Liver (tissue), 9 donors: ENCODE results near the gene MMP20. TPM values are rescaled to one million over a fixed set of nuclear protein-coding genes. Genes with fewer than 3 reads are reported as not detected.
A peak's percentile ranks its signal among the peaks of the same experiment; 100 is the strongest.

ENCODE experiments used
- DNase-seq: peaks from one replicate; pipeline ENCODE4 v3.0.0-alpha.2; 2017; ENCODE audit warnings: low spot score
- H3K27ac ChIP-seq, 2 donors: one replicate each; pipeline ENCODE4 v1.7.0; 2013; ENCODE audit warnings: inconsistent platforms in 2 of 2, low read length in 2 of 2, control low read depth in 1 of 2, low read depth in 1 of 2, mild to moderate bottlenecking in 1 of 2
- H3K27me3 ChIP-seq, 4 donors: one replicate each; pipeline versions ENCODE4 v1.6.1 to v1.7.0; 2013; ENCODE audit warnings: low read length in 3 of 4, inconsistent platforms in 1 of 4, mild to moderate bottlenecking in 1 of 4, moderate library complexity in 1 of 4; ENCODE audit not compliant: control insufficient read depth in 4 of 4, insufficient read depth in 4 of 4
- H3K36me3 ChIP-seq, 4 donors: one replicate each; pipeline versions ENCODE4 v1.6.1 to v1.7.0; 2013; ENCODE audit warnings: low read length in 3 of 4, mild to moderate bottlenecking in 3 of 4, low read depth in 1 of 4, moderate library complexity in 1 of 4; ENCODE audit not compliant: control insufficient read depth in 4 of 4, insufficient read depth in 3 of 4
- H3K4me1 ChIP-seq, 4 donors: one replicate each; pipeline versions ENCODE4 v1.6.1 to v1.7.0; 2013; ENCODE audit warnings: low read length in 3 of 4, mild to moderate bottlenecking in 3 of 4, moderate library complexity in 1 of 4; ENCODE audit not compliant: control insufficient read depth in 4 of 4, insufficient read depth in 4 of 4
- H3K4me3 ChIP-seq, 3 donors: one replicate each; pipeline versions ENCODE4 v1.6.1 to v1.7.0; 2013; ENCODE audit warnings: low read length in 3 of 3, control low read depth in 1 of 3, low read depth in 1 of 3, mild to moderate bottlenecking in 1 of 3
- H3K9ac ChIP-seq, 2 donors: one replicate each; pipeline ENCODE4 v1.7.0; 2013; ENCODE audit warnings: low read length in 2 of 2, mild to moderate bottlenecking in 2 of 2, moderate library complexity in 2 of 2, control low read depth in 1 of 2, low read depth in 1 of 2
- H3K9me3 ChIP-seq, 4 donors: one replicate each; pipeline versions ENCODE4 v1.6.1 to v1.7.0; 2013; ENCODE audit warnings: low read length in 3 of 4; ENCODE audit not compliant: control insufficient read depth in 4 of 4
- ATF3 ChIP-seq: IDR thresholded peaks from 2 replicates; pipeline ENCODE4 v1.6.1; 2016; ENCODE audit warnings: antibody characterized with exemption
- EGR1 ChIP-seq, 2 donors: IDR thresholded peaks; 2 replicates each; pipeline ENCODE4 v1.6.1; 2016 to 2018; ENCODE audit warnings: antibody characterized with exemption in 2 of 2, low read depth in 2 of 2
- FOXA1 ChIP-seq: IDR thresholded peaks from 2 replicates; pipeline ENCODE4 v1.6.1; 2016; ENCODE audit warnings: antibody characterized with exemption
- FOXA2 ChIP-seq: IDR thresholded peaks from 2 replicates; pipeline ENCODE4 v1.6.1; 2016; ENCODE audit warnings: antibody characterized with exemption
- GABPA ChIP-seq, 2 donors: IDR thresholded peaks in 1 of 2; conservative IDR thresholded peaks in 1 of 2; 2 replicates each; pipeline ENCODE4 v1.6.1; 2016; ENCODE audit warnings: antibody characterized with exemption in 2 of 2, mild to moderate bottlenecking in 1 of 2, moderate library complexity in 1 of 2
- HNF4A ChIP-seq, 2 donors: conservative IDR thresholded peaks; 2 replicates each; pipeline ENCODE4 v1.6.1; 2016; ENCODE audit warnings: antibody characterized with exemption in 2 of 2, mild to moderate bottlenecking in 2 of 2
- HNF4G ChIP-seq: IDR thresholded peaks from 2 replicates; pipeline ENCODE4 v1.6.1; 2016; ENCODE audit warnings: antibody characterized with exemption
- JUND ChIP-seq, 2 donors: IDR thresholded peaks; 2 replicates each; pipeline ENCODE4 v1.6.1; 2016; ENCODE audit warnings: antibody characterized with exemption in 2 of 2
- MAX ChIP-seq: IDR thresholded peaks from 2 replicates; pipeline ENCODE4 v1.6.1; 2016; ENCODE audit warnings: antibody characterized with exemption
- NR2F2 ChIP-seq: IDR thresholded peaks from 2 replicates; pipeline ENCODE4 v1.6.1; 2016; ENCODE audit warnings: antibody characterized with exemption
- RAD21 ChIP-seq, 2 donors: IDR thresholded peaks; 2 replicates each; pipeline ENCODE4 v1.6.1; 2016; ENCODE audit warnings: antibody characterized with exemption in 2 of 2, mild to moderate bottlenecking in 2 of 2
- REST ChIP-seq: IDR thresholded peaks from 2 replicates; pipeline ENCODE4 v1.6.1; 2016; ENCODE audit warnings: antibody characterized with exemption, mild to moderate bottlenecking
- RXRA ChIP-seq, 2 donors: IDR thresholded peaks; 2 replicates each; pipeline ENCODE4 v1.6.1; 2017 to 2018; ENCODE audit warnings: antibody characterized with exemption in 2 of 2, mild to moderate bottlenecking in 1 of 2
- TAF1 ChIP-seq: conservative IDR thresholded peaks from 2 replicates; pipeline ENCODE4 v1.6.1; 2016; ENCODE audit warnings: antibody characterized with exemption, mild to moderate bottlenecking
- YY1 ChIP-seq: IDR thresholded peaks from 2 replicates; pipeline ENCODE4 v1.6.1; 2016; ENCODE audit warnings: antibody characterized with exemption, mild to moderate bottlenecking
- WGBS: extraction: QIAGEN DNeasy Blood & Tissue Kit; methylation state at CpG from one replicate; pipeline ENCODE4 v1.1.7; 2013; 5-methylcytosine and 5-hydroxymethylcytosine counted together
- polyA plus RNA-seq, 2 donors: library from polyadenylated mRNA; stranded (reverse) in 1 of 2; unstranded in 1 of 2; fragments of 200-250 nt in 1 of 2; fragments of >200 nt in 1 of 2; fragmentation: Nextera tagmentation in 1 of 2; extraction: Ambion mirVana in 1 of 2; gene quantifications; one replicate each; pipeline versions ENCODE4 v1.2.1 to v1.2.3, GENCODE V29; 2013 to 2015
- total RNA-seq, 2 donors: library from RNA; depleted of rRNA; stranded (reverse); fragments of >200 nt; gene quantifications; one replicate each; pipeline ENCODE4 v1.2.3, GENCODE V29; 2014
- TF ChIP-seq, protein P1 (sequence below): fragments of 150-350 bp; IDR thresholded peaks from 2 replicates; pipeline ENCODE4 v1.5.1; 2017; ENCODE audit warnings: improper control_type of control experiment, low read depth, low read length; ENCODE audit not compliant: missing input control
- TF ChIP-seq, protein P2 (sequence below): IDR thresholded peaks from 2 replicates; pipeline ENCODE4 v1.6.1; 2016; ENCODE audit warnings: antibody characterized with exemption
- donor health status: healthy.
- donor health status: healthy.
- donor health status: healthy.
- donor health status: healthy.
- donor health status: healthy.

MMP20 gene
- total and polyA plus RNA-seq, 4 donors, result not detected

DNA sequence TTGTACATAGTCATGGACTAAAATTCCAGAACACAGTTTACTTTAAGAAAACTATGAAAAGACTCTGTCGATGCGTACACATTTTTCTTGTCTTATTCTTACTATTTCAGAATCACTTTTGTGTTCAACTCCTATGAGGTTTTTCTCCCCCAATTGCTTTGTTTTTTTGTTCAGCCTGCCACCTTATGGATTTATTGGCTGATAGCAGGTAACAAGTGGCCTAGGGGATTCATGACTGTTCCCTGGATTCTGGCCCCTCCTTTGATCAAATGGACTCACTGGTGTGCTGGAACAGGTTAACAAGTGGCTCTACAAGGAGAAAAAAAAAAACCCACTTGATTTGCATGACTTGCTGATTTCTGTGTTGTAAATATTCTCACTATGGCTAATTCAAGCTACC lies 10.6 kb downstream of the MMP20 start:
- H3K36me3 ChIP-seq, result no peaks in the 10 kb centered on the region
- DNase-seq, result no peak
- TF ChIP-seq, protein P1, sequence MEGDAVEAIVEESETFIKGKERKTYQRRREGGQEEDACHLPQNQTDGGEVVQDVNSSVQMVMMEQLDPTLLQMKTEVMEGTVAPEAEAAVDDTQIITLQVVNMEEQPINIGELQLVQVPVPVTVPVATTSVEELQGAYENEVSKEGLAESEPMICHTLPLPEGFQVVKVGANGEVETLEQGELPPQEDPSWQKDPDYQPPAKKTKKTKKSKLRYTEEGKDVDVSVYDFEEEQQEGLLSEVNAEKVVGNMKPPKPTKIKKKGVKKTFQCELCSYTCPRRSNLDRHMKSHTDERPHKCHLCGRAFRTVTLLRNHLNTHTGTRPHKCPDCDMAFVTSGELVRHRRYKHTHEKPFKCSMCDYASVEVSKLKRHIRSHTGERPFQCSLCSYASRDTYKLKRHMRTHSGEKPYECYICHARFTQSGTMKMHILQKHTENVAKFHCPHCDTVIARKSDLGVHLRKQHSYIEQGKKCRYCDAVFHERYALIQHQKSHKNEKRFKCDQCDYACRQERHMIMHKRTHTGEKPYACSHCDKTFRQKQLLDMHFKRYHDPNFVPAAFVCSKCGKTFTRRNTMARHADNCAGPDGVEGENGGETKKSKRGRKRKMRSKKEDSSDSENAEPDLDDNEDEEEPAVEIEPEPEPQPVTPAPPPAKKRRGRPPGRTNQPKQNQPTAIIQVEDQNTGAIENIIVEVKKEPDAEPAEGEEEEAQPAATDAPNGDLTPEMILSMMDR, result no peak
- TF ChIP-seq RAD21 (IDR thresholded peaks at IDR 0.05) (peak in 1 of 2 donors; percentile 6), EGR1 (IDR thresholded peaks at IDR 0.05; ENCODE audit: low read depth in 2 of 2) (no peak), YY1 (no peak)

GRCh38 chr11:102614031-102614430 lies 11.1 kb downstream of the MMP20 start:
- Histone ChIP-seq H3K36me3 (no peaks in the 10 kb centered on the region), H3K4me3 (no peak overlapping the region), H3K27me3 (no peaks in the 10 kb centered on the region), H3K27ac (no peak overlapping the region), H3K9me3 (no peaks in the 10 kb centered on the region), H3K9ac (no peak overlapping the region), H3K4me1 (peaks cover 0 to 3% (median 1%) of the 10 kb centered on the region in 4 donors)
- TF ChIP-seq YY1, result no peak
- no peak for DNase-seq
- 93% methylated on average over 2 of the region's 2 CpGs for WGBS

More for the DNA sequence above, 10.6 kb downstream of the MMP20 start:
- 92% methylated on average over 2 of the region's 2 CpGs for WGBS
- Histone ChIP-seq H3K4me1 (peaks cover 0 to 3% (median 1%) of the 10 kb centered on the region in 4 donors), H3K9me3 (no peaks in the 10 kb centered on the region), H3K27ac (no peak overlapping the region), H3K27me3 (no peaks in the 10 kb centered on the region), H3K9ac (no peak overlapping the region), H3K4me3 (no peak overlapping the region)

GRCh38 chr11:102613450-102613849 lies 11.7 kb downstream of the MMP20 start:
- no peak overlapping the region for H3K4me3 ChIP-seq
- no peaks in the 10 kb centered on the region for H3K36me3 ChIP-seq
- WGBS, result 91% methylated on average over 1 of the region's 1 CpG
- H3K9ac ChIP-seq, result no peak overlapping the region
- no peak for DNase-seq
- H3K27me3 ChIP-seq, result no peaks in the 10 kb centered on the region
- H3K4me1 ChIP-seq, result peaks cover 0 to 3% (median 1%) of the 10 kb centered on the region in 4 donors
- H3K27ac ChIP-seq, result no peak overlapping the region
- TF ChIP-seq RAD21 (IDR thresholded peaks at IDR 0.05), result no peak
- no peak for TF ChIP-seq HNF4G
- TF ChIP-seq FOXA1, result no peak
- no peak for TF ChIP-seq HNF4A (conservative IDR thresholded peaks at IDR 0.05)
- TF ChIP-seq, protein P1, result no peak
- no peak for TF ChIP-seq NR2F2
- TF ChIP-seq GABPA (IDR thresholded peaks at IDR 0.05 in 1 of 2, conservative IDR thresholded peaks at IDR 0.05 in 1 of 2), result no peak
- no peak for TF ChIP-seq JUND (IDR thresholded peaks at IDR 0.05)
- no peak for TF ChIP-seq YY1
- TF ChIP-seq TAF1, result no peak
- no peak for TF ChIP-seq RXRA (IDR thresholded peaks at IDR 0.05)
- no peak for TF ChIP-seq FOXA2
- no peak for TF ChIP-seq REST
- no peak for TF ChIP-seq MAX
- TF ChIP-seq ATF3, result no peak
- TF ChIP-seq, protein P2, sequence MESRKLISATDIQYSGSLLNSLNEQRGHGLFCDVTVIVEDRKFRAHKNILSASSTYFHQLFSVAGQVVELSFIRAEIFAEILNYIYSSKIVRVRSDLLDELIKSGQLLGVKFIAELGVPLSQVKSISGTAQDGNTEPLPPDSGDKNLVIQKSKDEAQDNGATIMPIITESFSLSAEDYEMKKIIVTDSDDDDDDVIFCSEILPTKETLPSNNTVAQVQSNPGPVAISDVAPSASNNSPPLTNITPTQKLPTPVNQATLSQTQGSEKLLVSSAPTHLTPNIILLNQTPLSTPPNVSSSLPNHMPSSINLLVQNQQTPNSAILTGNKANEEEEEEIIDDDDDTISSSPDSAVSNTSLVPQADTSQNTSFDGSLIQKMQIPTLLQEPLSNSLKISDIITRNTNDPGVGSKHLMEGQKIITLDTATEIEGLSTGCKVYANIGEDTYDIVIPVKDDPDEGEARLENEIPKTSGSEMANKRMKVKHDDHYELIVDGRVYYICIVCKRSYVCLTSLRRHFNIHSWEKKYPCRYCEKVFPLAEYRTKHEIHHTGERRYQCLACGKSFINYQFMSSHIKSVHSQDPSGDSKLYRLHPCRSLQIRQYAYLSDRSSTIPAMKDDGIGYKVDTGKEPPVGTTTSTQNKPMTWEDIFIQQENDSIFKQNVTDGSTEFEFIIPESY, result no peak
- TF ChIP-seq EGR1 (IDR thresholded peaks at IDR 0.05; ENCODE audit: low read depth in 2 of 2), result no peak
- no peaks in the 10 kb centered on the region for H3K9me3 ChIP-seq
